Measurements from ENCODE around the gene SLC26A3. TPM values are rescaled to one million over a fixed set of nuclear protein-coding genes. Genes with fewer than 3 reads are reported as not detected.

The SLC26A3 gene
- total and polyA plus RNA-seq, 3 donors from 2014 or later, result 1.1 to 1.3 TPM; not detected in 1

DNA sequence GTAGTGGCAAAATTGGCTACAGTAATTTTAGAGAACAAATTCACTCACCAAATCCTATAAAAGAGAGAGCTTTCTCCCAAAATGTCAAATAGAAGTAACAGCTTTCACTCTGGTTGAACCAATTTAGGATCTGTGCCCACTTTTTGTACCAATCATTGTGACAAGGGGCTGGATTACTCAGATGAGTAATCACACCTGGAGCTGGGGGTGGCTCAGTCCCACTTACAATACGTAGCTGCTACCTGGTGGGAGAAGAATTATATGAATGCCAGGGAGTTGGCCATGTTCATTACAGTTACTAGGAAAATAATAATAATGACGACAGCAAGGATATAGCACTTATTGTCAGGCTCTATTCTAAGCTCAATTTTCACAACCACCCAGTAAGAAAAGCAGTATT is 23.4 kb upstream of the SLC26A3 start:
- Histone ChIP-seq H3K9me3 (no peaks in the 10 kb centered on the region), H3K4me3 (no peak overlapping the region), H3K27ac (no peak overlapping the region), H3K4me1 (no peaks in the 10 kb centered on the region), H3K27me3 (no peaks in the 10 kb centered on the region), H3K36me3 (ENCODE audit: low read depth, missing control alignments) (no peaks in the 10 kb centered on the region)
- DNase-seq, result no peak
- 78 to 90% methylated on average over 2 of the region's 2 CpGs for WGBS, 2 donors
- intact Hi-C loops (cut with DNase I; ENCODE audit: low total_unique reads), result no loop called here
- TF ChIP-seq, protein P1, sequence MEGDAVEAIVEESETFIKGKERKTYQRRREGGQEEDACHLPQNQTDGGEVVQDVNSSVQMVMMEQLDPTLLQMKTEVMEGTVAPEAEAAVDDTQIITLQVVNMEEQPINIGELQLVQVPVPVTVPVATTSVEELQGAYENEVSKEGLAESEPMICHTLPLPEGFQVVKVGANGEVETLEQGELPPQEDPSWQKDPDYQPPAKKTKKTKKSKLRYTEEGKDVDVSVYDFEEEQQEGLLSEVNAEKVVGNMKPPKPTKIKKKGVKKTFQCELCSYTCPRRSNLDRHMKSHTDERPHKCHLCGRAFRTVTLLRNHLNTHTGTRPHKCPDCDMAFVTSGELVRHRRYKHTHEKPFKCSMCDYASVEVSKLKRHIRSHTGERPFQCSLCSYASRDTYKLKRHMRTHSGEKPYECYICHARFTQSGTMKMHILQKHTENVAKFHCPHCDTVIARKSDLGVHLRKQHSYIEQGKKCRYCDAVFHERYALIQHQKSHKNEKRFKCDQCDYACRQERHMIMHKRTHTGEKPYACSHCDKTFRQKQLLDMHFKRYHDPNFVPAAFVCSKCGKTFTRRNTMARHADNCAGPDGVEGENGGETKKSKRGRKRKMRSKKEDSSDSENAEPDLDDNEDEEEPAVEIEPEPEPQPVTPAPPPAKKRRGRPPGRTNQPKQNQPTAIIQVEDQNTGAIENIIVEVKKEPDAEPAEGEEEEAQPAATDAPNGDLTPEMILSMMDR (IDR thresholded peaks at IDR 0.05), result no peak
- TF ChIP-seq POLR2A (IDR thresholded peaks at IDR 0.05), result no peak

DNA sequence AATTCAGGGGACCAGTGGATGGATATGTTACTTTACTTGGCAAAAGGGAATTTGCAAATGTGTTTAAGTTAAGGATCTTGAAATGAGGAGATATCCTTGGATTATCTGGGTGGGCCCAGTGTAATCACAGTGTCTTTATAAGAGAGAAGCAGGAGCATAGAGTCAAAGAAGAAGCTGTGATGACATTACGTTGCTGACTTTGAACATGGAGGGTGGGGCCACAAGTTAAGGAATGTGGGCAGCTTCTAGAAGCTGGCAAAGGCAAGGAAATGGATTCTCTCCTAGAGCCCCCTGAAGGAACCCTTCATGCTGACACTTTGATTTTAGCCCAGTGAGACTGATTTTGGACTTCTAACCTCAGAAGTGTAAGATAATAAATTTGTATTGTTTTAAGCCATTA is 21.8 kb upstream of the SLC26A3 start:
- H3K4me1 ChIP-seq, result no peaks in the 10 kb centered on the region
- H3K27me3 ChIP-seq, result no peaks in the 10 kb centered on the region
- no peaks in the 10 kb centered on the region for H3K36me3 ChIP-seq (ENCODE audit: low read depth, missing control alignments)
- DNase-seq, result no peak
- WGBS, 2 donors, result 86 to 94% methylated on average over 1 of the region's 1 CpG
- H3K4me3 ChIP-seq, result no peak overlapping the region
- intact Hi-C loops (cut with DNase I; ENCODE audit: low total_unique reads), result no loop called here
- H3K9me3 ChIP-seq, result no peaks in the 10 kb centered on the region
- no peak for TF ChIP-seq POLR2A (IDR thresholded peaks at IDR 0.05)
- TF ChIP-seq, protein P1 (IDR thresholded peaks at IDR 0.05), result no peak
- no peak overlapping the region for H3K27ac ChIP-seq

DNA sequence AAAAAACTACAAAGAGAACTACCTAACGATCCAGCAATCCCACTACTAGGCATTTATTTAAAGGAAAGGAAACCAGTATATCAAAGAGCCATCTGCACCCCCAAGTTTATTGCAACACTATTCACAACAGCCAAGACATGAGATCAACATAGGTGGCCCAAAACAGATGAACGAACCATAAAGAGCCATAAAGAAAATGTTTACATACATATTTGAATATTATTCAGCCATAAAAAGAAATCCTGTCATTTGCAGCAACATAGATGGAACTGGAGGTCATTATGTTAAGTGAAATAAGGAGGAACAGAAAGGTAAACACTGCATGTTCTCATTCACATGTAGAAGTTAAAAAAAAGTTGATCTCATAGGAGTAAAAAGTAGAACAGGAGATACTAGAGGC is 15.6 kb upstream of the SLC26A3 start:
- H3K36me3 ChIP-seq (ENCODE audit: low read depth, missing control alignments), result no peaks in the 10 kb centered on the region
- H3K9me3 ChIP-seq, result no peaks in the 10 kb centered on the region
- no peaks in the 10 kb centered on the region for H3K4me1 ChIP-seq
- intact Hi-C loops (cut with DNase I; ENCODE audit: low total_unique reads), result no loop called here
- 72 to 83% methylated on average over 2 of the region's 2 CpGs for WGBS, 2 donors
- no peak overlapping the region for H3K4me3 ChIP-seq
- no peaks in the 10 kb centered on the region for H3K27me3 ChIP-seq
- DNase-seq, result no peak
- no peak overlapping the region for H3K27ac ChIP-seq
- TF ChIP-seq, protein P1 (IDR thresholded peaks at IDR 0.05), result no peak

DNA sequence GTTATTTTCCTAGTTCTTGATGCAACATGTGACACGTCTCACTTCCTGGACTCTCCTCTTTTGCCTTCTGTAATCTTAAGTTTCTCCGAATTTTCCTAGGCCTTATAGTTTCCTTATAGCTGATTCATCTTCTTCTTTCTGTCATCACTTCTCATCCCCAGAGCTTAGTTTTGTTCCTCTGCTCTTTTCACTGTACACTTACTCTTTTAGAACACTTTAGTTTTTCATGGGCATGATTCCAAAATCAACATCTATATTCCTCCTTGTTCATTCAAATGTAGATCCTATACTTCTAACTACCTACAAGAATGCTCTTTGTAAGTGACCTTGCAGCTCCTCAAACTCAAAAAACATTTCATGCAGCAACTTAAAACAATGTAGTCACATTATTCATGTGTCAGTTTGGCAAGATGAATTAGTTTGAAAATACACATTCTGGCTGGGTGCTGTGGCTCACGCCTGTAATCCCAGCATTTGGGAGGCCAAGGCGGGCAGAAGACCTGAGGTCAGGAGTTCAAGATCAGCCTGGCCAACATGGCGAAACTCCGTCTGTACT is 13.1 kb upstream of the SLC26A3 start:
- H3K27ac ChIP-seq, result no peak overlapping the region
- WGBS, 2 donors, result 80 to 81% methylated on average over 6 of the region's 6 CpGs
- H3K27me3 ChIP-seq, result no peaks in the 10 kb centered on the region
- DNase-seq, result no peak
- H3K4me3 ChIP-seq, result no peak overlapping the region
- TF ChIP-seq, protein P1 (IDR thresholded peaks at IDR 0.05), result no peak
- intact Hi-C loops (cut with DNase I; ENCODE audit: low total_unique reads), result no loop called here
- H3K9me3 ChIP-seq, result no peaks in the 10 kb centered on the region
- no peaks in the 10 kb centered on the region for H3K36me3 ChIP-seq (ENCODE audit: low read depth, missing control alignments)
- H3K4me1 ChIP-seq, result no peaks in the 10 kb centered on the region

DNA sequence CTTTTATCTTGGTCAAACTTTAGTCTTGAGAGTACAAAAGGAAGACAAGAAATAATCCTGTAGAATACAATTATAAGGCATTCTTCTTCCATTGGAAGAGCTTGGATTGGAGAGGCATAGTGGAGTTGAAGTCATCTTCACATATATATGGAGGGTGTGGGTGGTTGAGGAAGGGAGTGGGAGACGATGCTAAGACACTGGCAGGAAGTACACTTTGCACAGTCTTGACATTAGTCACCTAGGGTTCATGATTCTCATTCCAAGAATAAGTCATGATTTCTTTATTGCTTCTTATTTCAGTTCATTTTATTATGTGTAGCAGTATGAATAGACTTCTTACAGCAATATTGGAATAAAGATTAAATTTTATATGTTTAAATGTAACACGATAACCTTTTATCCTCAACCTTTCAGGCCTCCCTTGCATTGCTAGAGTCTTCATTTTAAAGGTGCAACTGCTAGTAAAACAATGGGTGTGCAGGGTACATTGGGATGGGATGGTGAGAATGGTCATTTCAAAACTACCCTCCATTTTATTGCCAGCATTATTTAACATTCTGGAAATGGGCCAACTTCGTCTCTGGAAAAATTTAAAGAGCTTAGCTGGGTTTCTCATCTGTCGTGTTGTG is 12.3 kb upstream of the SLC26A3 start:
- Histone ChIP-seq H3K4me3 (no peak overlapping the region), H3K27me3 (no peaks in the 10 kb centered on the region), H3K27ac (no peak overlapping the region), H3K9me3 (no peaks in the 10 kb centered on the region), H3K36me3 (ENCODE audit: low read depth, missing control alignments) (no peaks in the 10 kb centered on the region), H3K4me1 (no peaks in the 10 kb centered on the region)
- TF ChIP-seq POLR2A (IDR thresholded peaks at IDR 0.05), result no peak
- TF ChIP-seq, protein P1 (IDR thresholded peaks at IDR 0.05), result no peak
- WGBS, 2 donors, result 64 to 72% methylated on average over 4 of the region's 4 CpGs
- DNase-seq, result no peak
- intact Hi-C loops (cut with DNase I; ENCODE audit: low total_unique reads), result no loop called here

Measured in testis (tissue), 3 donors.